HepG2 (cell line): Measurements from ENCODE around the gene PRDX2. TPM values are rescaled to one million over a fixed set of nuclear protein-coding genes. Genes with fewer than 3 reads are reported as not detected.

Experiments
- ATAC-seq: fragments of 200-7000 bp; cut with Tn5 transposase; 3 replicates; pipeline ENCODE4 v1.9.1; 2020; ENCODE audit warnings: mild to moderate bottlenecking, moderate library complexity
- BruUV-seq: library from RNA; stranded (reverse); fragments of 400-500 nt; replicated peaks from 2 replicates; lab custom pipeline; 2021; lab: Mats Ljungman, UMichigan
- CTCF ChIA-PET: fragments of 300-600 bp; formaldehyde crosslinking; extraction: SDS; loops from one replicate; lab custom pipeline; 2021; ENCODE audit warnings: low total read pairs, inconsistent platforms, low intra/inter-chr PET ratio; lab: Yijun Ruan, JAX
- POLR2A ChIA-PET: fragments of 350-600 bp; sonication (Branson Sonifier 250); formaldehyde crosslinking; loops from one replicate; lab custom pipeline; 2020; ENCODE audit warnings: antibody characterized with exemption, inconsistent platforms; lab: Yijun Ruan, JAX
- DNase-seq: peaks from one replicate; pipeline ENCODE4 v3.0.0-alpha.2; 2015; ENCODE audit warnings: low spot score
- FAIRE-seq: peaks from 3 replicates; lab custom pipeline; 2011; peaks lifted over from hg19 to GRCh38; lab: Jason Lieb, UNC
- H2AFZ ChIP-seq: one replicate; pipeline ENCODE4 v1.6.1; 2011; ENCODE audit warnings: low read length, inconsistent platforms
- H3K27ac ChIP-seq: fragments of 300-600 bp; 3 replicates; pipeline ENCODE4 v1.8.0; 2011; ENCODE audit warnings: mixed run types, mild to moderate bottlenecking, mixed read lengths, low read length, inconsistent platforms; ENCODE audit not compliant: insufficient read depth; ENCODE audit errors: extremely low read length
- H3K27me3 ChIP-seq, 2 experiments: fragments of 200-600 bp in 1 of 2; 2 replicates in 1 of 2; 3 replicates in 1 of 2; pipeline versions ENCODE4 v1.6.0 to v1.8.0; 2011; ENCODE audit warnings: low read length in 2 of 2, mild to moderate bottlenecking in 2 of 2, moderate library complexity in 2 of 2, inconsistent platforms in 1 of 2; ENCODE audit not compliant: insufficient read depth in 2 of 2, control insufficient read depth in 1 of 2
- H3K36me3 ChIP-seq, 2 experiments: fragments of 200-600 bp in 1 of 2; replicated peaks in 1 of 2; 2 replicates in 1 of 2; 3 replicates in 1 of 2; pipeline versions ENCODE4 v1.5.1 to v1.8.0; 2011; ENCODE audit warnings: low read length in 2 of 2, inconsistent platforms in 1 of 2; ENCODE audit not compliant: insufficient read depth in 2 of 2, control insufficient read depth in 1 of 2
- H3K4me1 ChIP-seq: 2 replicates; pipeline ENCODE4 v1.5.1; 2012; ENCODE audit warnings: low read length, inconsistent platforms; ENCODE audit not compliant: insufficient read depth
- H3K4me2 ChIP-seq: 2 replicates; pipeline ENCODE4 v1.6.0; 2011; ENCODE audit warnings: low read depth, low read length, inconsistent platforms
- H3K4me3 ChIP-seq, 3 experiments: fragments of 200-600 bp in 1 of 3; sonication (generic), shearing (Covaris generic) in 1 of 3; replicated peaks in 1 of 3; 2 replicates each; pipeline ENCODE4 v1.5.1; 2011 to 2016; ENCODE audit warnings: low read length in 3 of 3, inconsistent platforms in 2 of 3, low read depth in 2 of 3, mild to moderate bottlenecking in 2 of 3, control low read depth in 1 of 3, mixed read lengths in 1 of 3; ENCODE audit not compliant: insufficient read depth in 1 of 3
- H3K79me2 ChIP-seq: one replicate; pipeline ENCODE4 v1.6.1; 2011; ENCODE audit warnings: low read length, inconsistent platforms; ENCODE audit not compliant: insufficient read depth
- H3K9ac ChIP-seq: 2 replicates; pipeline ENCODE4 v1.6.0; 2011; ENCODE audit warnings: mild to moderate bottlenecking, low read depth, low read length, inconsistent platforms; ENCODE audit not compliant: insufficient read depth
- H3K9me3 ChIP-seq: 2 replicates; pipeline ENCODE4 v1.5.1; 2012; ENCODE audit warnings: mild to moderate bottlenecking, low read length
- H4K20me1 ChIP-seq: 2 replicates; pipeline ENCODE4 v1.6.0; 2011; ENCODE audit warnings: inconsistent platforms, mild to moderate bottlenecking, low read length, moderate library complexity; ENCODE audit not compliant: insufficient read depth
- DBP ChIP-seq: sonication (generic); formaldehyde crosslinking; IDR thresholded peaks from 2 replicates; pipeline ENCODE4 v1.4.0; 2020; ENCODE audit warnings: missing genetic modification reagents; ENCODE audit errors: not compliant biosample characterization
- NFIB ChIP-seq: sonication (generic); formaldehyde crosslinking; IDR thresholded peaks from 2 replicates; pipeline ENCODE4 v1.9.0; 2021; ENCODE audit warnings: missing genetic modification reagents, mild to moderate bottlenecking, borderline replicate concordance
- RARA ChIP-seq: IDR thresholded peaks from 2 replicates; pipeline ENCODE4 v1.6.1; 2016; ENCODE audit warnings: missing genetic modification reagents, missing compliant biosample characterization
- RBM39 ChIP-seq: fragments of 200-400 bp; formaldehyde crosslinking; IDR thresholded peaks from one replicate; pipeline ENCODE4 v1.6.1; 2018; ENCODE audit warnings: antibody characterized with exemption, mild to moderate bottlenecking, low read depth, low read length; ENCODE audit not compliant: poor library complexity, severe bottlenecking
- SOX5 ChIP-seq: IDR thresholded peaks from 2 replicates; pipeline ENCODE4 v1.6.1; 2016; ENCODE audit warnings: borderline replicate concordance
- SRF ChIP-seq: IDR thresholded peaks from 2 replicates; pipeline ENCODE4 v1.6.1; 2011; ENCODE audit warnings: mild to moderate bottlenecking, low read depth, low read length, moderate library complexity
- SRSF9 ChIP-seq: fragments of 200-400 bp; formaldehyde crosslinking; IDR thresholded peaks from 2 replicates; pipeline ENCODE4 v1.6.1; 2018; ENCODE audit warnings: borderline replicate concordance, mild to moderate bottlenecking, low read depth, low read length; ENCODE audit not compliant: insufficient read depth, poor library complexity, severe bottlenecking
- WIZ ChIP-seq: sonication (generic); formaldehyde crosslinking; IDR thresholded peaks from 2 replicates; pipeline ENCODE4 v1.5.1; 2020; ENCODE audit warnings: mild to moderate bottlenecking, missing genetic modification reagents
- ZNF335 ChIP-seq: sonication (generic); formaldehyde crosslinking; IDR thresholded peaks from 2 replicates; pipeline ENCODE4 v1.4.0; 2020; ENCODE audit warnings: missing genetic modification reagents
- ZNF407 ChIP-seq: sonication (generic); formaldehyde crosslinking; IDR thresholded peaks from one replicate; pipeline ENCODE4 v1.5.1; 2020; ENCODE audit warnings: mild to moderate bottlenecking, missing genetic modification reagents; ENCODE audit errors: not compliant biosample characterization
- ZNF468 ChIP-seq: sonication (generic); formaldehyde crosslinking; IDR thresholded peaks from 2 replicates; pipeline ENCODE4 v1.8.0; 2022; ENCODE audit warnings: mild to moderate bottlenecking, moderate library complexity, missing genetic modification reagents
- ZNF557 ChIP-seq: sonication (generic); formaldehyde crosslinking; IDR thresholded peaks from 2 replicates; pipeline ENCODE4 v1.4.0; 2020; ENCODE audit warnings: missing genetic modification reagents
- ZNF891 ChIP-seq: sonication (generic); formaldehyde crosslinking; IDR thresholded peaks from 2 replicates; pipeline ENCODE4 v1.5.0; 2020; ENCODE audit warnings: mild to moderate bottlenecking, missing genetic modification reagents
- WGBS: methylation state at CpG from one replicate; pipeline ENCODE4 v1.1.6; 2017; ENCODE audit warnings: low lambda C conversion rate; 5-methylcytosine and 5-hydroxymethylcytosine counted together
- in situ Hi-C: cut with HindIII; loops from 2 replicates; pipeline ENCODE4 v1.10.0; 2017; ENCODE audit warnings: low pct_unique_long_range_greater_than_20kb; ENCODE audit not compliant: extremely low pct_ligation_motif_present
- intact Hi-C: fragments of 100-400 bp; cut with micrococcal nuclease; formaldehyde crosslinking; loops from one replicate; pipeline ENCODE4 v1.10.0; 2022; ENCODE audit not compliant: unreplicated experiment
- polyA plus RNA-seq, 8 experiments: library from polyadenylated mRNA; depleted of rRNA in 3 of 8; stranded (reverse) in 7 of 8; unstranded in 1 of 8; fragments of >200 nt; fragmentation: Illumina TruSeq in 4 of 8; extraction: Trizol in 4 of 8; gene quantifications; 2 replicates each; pipeline versions ENCODE4 v1.2.1 to v1.2.3, GENCODE V29; 2011 to 2016; ENCODE audit warnings: low read depth in 4 of 8, missing spikeins in 1 of 8, mixed read lengths in 1 of 8; ENCODE audit not compliant: insufficient read depth in 1 of 8
- total RNA-seq, 5 experiments: library from RNA; depleted of rRNA; stranded (reverse); fragments of >200 nt; fragmentation: Illumina TruSeq; extraction: Trizol; gene quantifications; 2 replicates each; pipeline ENCODE4 v1.2.3, GENCODE V29; 2016; ENCODE audit warnings: low read depth in 1 of 5

The PRDX2 gene
- total and polyA plus RNA-seq, 2 of the 13 experiments (the other 11 are each of a cell fraction or from before 2014, with no cell fraction given), result 218 to 381 TPM

GRCh38 chr19:12800923-12801465 is 606 bp downstream of the PRDX2 start:
- Histone ChIP-seq H3K9ac (peak overlapping the region; percentile 99), H4K20me1 (peaks cover 5% of the 10 kb centered on the region; the same call in 1 of the 2 replicates), H3K4me3 (peak overlapping the region; percentile 81 to 100 (median 93)), H3K36me3 (peaks cover 2 to 12% of the 10 kb centered on the region in 2 experiments; a peak in 4 of 5 replicates), H3K4me2 (peak overlapping the region; percentile 88), H3K4me1 (peaks cover 28% of the 10 kb centered on the region), H3K27me3 (no peaks in the 10 kb centered on the region; a peak in 1 of 5 replicates), H3K9me3 (no peaks in the 10 kb centered on the region), H2AFZ (no peak overlapping the region), H3K27ac (peak overlapping the region; percentile 92), H3K79me2 (peaks cover 14% of the 10 kb centered on the region)
- 0% methylated on average over 7 of the region's 38 CpGs for WGBS
- DNase-seq (peak; percentile 27), ATAC-seq (peak; percentile 47), FAIRE-seq (no peak)
- TSS peak; percentile 58 for BruUV-seq
- intact Hi-C loops (no loop called here), in situ Hi-C loops (loop anchor here (5.0 kb wide), 1 partner anchor 34 kb away; no protein-coding TSS in a partner anchor)
- CTCF ChIA-PET, result interaction anchor here (1.6 kb wide), 1 partner anchor 35 kb away, joined by 4 read pairs; no protein-coding TSS in a partner anchor
- POLR2A ChIA-PET, result interaction anchor here (0.8 to 4.0 kb wide), 6 partner anchors 9 to 68 kb away, joined by 3 to 47 read pairs (median 4); partner anchors contain the start of genes GET3 and JUNB
- TF ChIP-seq SRF (no peak), SRSF9 (no peak), ZNF891 (CRISPR knock-in tag) (no peak), WIZ (no peak), NFIB (CRISPR knock-in tag) (no peak), SOX5 (CRISPR knock-in tag) (no peak), RARA (CRISPR knock-in tag) (no peak), ZNF468 (no peak), ZNF407 (CRISPR knock-in tag) (no peak), DBP (no peak), ZNF335 (CRISPR knock-in tag) (no peak), ZNF557 (CRISPR knock-in tag) (no peak), RBM39 (no peak)
